Thymus (tissue), 11 donors: ENCODE measurements around the gene GRHL1. TPM values are rescaled to one million over a fixed set of nuclear protein-coding genes. Genes with fewer than 3 reads are reported as not detected.

Experiments used
- DNase-seq, 9 donors: peaks; one replicate each; pipeline ENCODE4 v3.0.0-alpha.2; 2013; ENCODE audit warnings: low spot score in 9 of 9, low read depth in 6 of 9, missing footprints in 1 of 9
- H3K27ac ChIP-seq, 2 donors: one replicate each; pipeline ENCODE4 v1.5.1; 2013; ENCODE audit warnings: control low read depth in 1 of 2, low read depth in 1 of 2, low read length in 1 of 2, mild to moderate bottlenecking in 1 of 2, moderate library complexity in 1 of 2
- H3K27me3 ChIP-seq, 2 donors: one replicate each; pipeline ENCODE4 v1.5.1; 2013; ENCODE audit warnings: low read length in 1 of 2; ENCODE audit not compliant: control insufficient read depth in 2 of 2, insufficient read depth in 1 of 2
- H3K36me3 ChIP-seq, 2 donors: one replicate each; pipeline ENCODE4 v1.5.1; 2013; ENCODE audit warnings: low read length in 1 of 2, mild to moderate bottlenecking in 1 of 2, moderate library complexity in 1 of 2; ENCODE audit not compliant: control insufficient read depth in 2 of 2, insufficient read depth in 2 of 2
- H3K4me1 ChIP-seq, 2 donors: one replicate each; pipeline ENCODE4 v1.5.1; 2013; ENCODE audit warnings: low read length in 2 of 2; ENCODE audit not compliant: control insufficient read depth in 2 of 2, insufficient read depth in 2 of 2
- H3K4me3 ChIP-seq, 2 donors: one replicate each; pipeline ENCODE4 v1.5.1; 2013; ENCODE audit warnings: low read length in 2 of 2, control low read depth in 1 of 2, mild to moderate bottlenecking in 1 of 2
- H3K9me3 ChIP-seq, 2 donors: one replicate each; pipeline ENCODE4 v1.5.1; 2013; ENCODE audit warnings: low read length in 1 of 2, mild to moderate bottlenecking in 1 of 2; ENCODE audit not compliant: control insufficient read depth in 2 of 2, insufficient read depth in 1 of 2
- WGBS: extraction: QIAGEN DNeasy Blood & Tissue Kit; methylation state at CpG from one replicate; pipeline ENCODE4 v1.1.7; 2013; 5-methylcytosine and 5-hydroxymethylcytosine counted together
- polyA plus RNA-seq: library from polyadenylated mRNA; stranded (reverse); fragments of 200-250 nt; gene quantifications from one replicate; pipeline ENCODE4 v1.2.3, GENCODE V29; 2013
- total RNA-seq: library from RNA; stranded (reverse); fragments of 120-200 nt; gene quantifications from one replicate; pipeline ENCODE4 v1.2.4, GENCODE V29; 2013
- donor health status: healthy.

Gene GRHL1
- total and polyA plus RNA-seq, 2 donors: 1.2 to 7.9 TPM

DNA sequence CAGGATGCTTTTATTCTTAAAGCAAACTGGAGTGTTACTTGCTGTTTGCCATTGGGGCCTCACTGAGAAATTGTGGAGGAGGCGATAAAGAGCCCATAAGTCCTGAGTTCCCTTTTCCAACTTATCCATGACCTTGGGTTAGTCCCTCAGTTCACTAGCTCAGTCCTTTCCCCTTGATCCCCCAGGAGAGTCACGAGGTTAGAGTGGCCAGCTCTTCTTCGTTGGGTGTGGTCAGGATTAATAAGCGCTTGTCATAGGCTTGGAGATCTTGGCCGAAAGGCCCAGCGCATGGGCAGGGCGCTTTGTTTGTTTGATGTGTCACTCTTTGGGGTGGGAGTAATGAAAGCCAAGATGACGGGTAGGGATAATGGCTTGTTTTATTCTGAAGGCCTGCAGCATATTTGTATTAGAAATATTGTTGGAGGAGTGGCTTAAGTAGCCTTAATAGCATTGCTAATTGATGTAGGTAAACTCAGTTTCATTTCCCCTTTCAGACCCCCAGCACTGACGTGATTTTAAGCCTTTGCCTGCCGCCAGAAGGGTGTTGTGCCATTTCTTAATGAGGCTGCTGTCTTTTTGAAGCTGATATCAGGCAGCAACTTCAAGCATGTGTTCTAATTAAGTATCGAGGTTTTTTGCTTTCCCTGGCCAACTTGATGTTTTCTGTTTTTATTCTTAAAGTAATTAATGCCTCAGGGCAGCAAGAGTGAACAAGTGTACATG is 15.7 kb downstream of the GRHL1 start:
- DNase-seq: no peak
- H3K4me3 ChIP-seq: no peak overlapping the region
- H3K27me3 ChIP-seq: no peaks in the 10 kb centered on the region
- no peaks in the 10 kb centered on the region for H3K9me3 ChIP-seq
- H3K4me1 ChIP-seq: peaks cover 0 to 22% of the 10 kb centered on the region in 2 donors
- no peaks in the 10 kb centered on the region for H3K36me3 ChIP-seq
- no peak overlapping the region for H3K27ac ChIP-seq
- 90% methylated on average over 11 of the region's 11 CpGs for WGBS

DNA sequence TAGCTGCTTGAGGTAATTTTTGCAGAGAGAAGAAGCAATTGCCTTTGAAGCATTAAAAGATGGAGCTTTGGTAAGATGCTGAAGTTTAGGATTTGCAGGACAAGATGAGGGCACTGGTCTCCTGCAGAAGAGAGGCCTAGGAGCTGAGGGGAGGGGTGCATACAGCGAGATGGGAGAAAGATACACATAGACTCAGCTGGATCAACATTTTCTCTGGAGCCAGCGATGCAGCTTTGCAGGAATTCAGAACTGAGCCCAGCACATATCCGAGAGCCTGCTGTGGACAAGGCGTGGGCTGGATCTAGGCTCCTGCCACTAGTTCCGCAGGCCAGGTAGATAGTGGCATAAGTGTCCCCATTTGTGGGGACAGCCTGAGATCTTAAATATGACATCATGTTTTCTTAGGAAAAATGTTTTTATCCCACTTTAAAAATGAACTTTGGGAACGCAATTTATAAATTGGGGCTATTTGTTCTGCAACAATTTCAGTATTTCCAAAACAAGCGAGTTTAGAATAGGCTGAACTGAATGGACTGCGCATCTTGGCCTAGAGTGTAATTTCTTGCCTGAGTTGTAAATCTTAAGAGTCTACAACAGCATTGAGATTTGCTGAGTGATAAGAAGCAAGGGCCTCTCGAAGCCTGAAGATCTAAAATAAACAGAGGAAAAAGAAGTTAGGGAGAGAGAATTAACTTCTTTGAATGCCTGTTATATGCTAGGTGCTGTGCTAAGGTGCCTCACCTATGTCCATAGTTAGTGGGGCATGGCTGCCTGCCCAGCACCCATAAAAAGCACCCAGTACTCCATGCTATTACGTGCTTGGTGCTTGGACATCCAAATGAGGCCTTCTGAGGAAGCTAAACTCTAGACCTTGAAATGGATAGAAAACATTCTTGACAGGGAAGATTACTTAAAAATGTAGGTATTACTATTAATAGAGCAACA is 17.3 kb downstream of the GRHL1 start:
- H3K27me3 ChIP-seq: no peaks in the 10 kb centered on the region
- H3K36me3 ChIP-seq: no peaks in the 10 kb centered on the region
- no peak overlapping the region for H3K4me3 ChIP-seq
- H3K4me1 ChIP-seq: peaks cover 0 to 30% of the 10 kb centered on the region in 2 donors
- WGBS: 92% methylated on average over 10 of the region's 10 CpGs
- H3K27ac ChIP-seq: no peak overlapping the region
- no peak for DNase-seq
- no peaks in the 10 kb centered on the region for H3K9me3 ChIP-seq

DNA sequence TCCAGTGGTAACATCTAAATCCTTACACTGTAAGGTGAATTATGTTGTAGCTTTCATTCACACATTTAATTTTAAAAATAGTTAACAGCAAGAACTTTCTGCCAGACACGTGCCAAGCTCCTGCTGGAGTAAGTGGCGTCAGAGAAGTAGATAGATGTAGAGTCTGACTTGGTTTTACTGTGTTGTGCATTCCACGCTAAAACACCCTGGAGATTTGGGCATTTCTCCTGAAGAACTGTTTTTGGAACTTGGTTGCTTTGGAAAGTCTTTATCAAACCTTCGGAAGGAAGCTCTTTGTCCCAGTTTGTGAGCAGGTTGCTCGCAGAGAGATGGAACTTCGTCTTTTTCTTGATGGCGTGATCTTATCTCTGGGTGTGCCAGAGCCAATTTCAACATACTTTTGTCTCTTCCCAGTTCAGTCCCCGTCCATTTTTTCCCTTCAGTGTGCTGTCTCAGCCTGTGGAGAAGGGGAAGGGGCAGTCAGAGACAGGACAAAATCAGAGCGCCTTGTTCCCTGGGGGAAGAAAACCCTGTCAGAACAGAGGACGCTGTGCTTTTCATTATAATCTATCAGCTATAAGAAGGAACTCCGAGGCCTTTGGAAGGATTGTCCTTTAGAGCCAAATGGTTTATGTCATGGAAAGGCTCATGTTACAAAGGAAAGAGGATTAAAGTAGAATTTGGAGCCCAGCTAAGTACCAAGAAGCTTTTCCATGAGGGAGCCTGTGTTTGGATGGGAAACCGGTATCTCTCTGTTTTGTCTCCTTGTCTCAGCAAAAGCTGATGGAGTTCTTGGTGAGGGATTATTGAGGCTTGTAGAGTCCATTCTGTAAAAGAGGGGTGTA is 18.9 kb downstream of the GRHL1 start:
- Histone ChIP-seq H3K9me3 (no peaks in the 10 kb centered on the region), H3K27me3 (no peaks in the 10 kb centered on the region), H3K36me3 (no peaks in the 10 kb centered on the region), H3K27ac (no peak overlapping the region), H3K4me3 (no peak overlapping the region), H3K4me1 (peaks cover 0 to 26% of the 10 kb centered on the region in 2 donors)
- 97% methylated on average over 12 of the region's 12 CpGs for WGBS
- no peak for DNase-seq

DNA sequence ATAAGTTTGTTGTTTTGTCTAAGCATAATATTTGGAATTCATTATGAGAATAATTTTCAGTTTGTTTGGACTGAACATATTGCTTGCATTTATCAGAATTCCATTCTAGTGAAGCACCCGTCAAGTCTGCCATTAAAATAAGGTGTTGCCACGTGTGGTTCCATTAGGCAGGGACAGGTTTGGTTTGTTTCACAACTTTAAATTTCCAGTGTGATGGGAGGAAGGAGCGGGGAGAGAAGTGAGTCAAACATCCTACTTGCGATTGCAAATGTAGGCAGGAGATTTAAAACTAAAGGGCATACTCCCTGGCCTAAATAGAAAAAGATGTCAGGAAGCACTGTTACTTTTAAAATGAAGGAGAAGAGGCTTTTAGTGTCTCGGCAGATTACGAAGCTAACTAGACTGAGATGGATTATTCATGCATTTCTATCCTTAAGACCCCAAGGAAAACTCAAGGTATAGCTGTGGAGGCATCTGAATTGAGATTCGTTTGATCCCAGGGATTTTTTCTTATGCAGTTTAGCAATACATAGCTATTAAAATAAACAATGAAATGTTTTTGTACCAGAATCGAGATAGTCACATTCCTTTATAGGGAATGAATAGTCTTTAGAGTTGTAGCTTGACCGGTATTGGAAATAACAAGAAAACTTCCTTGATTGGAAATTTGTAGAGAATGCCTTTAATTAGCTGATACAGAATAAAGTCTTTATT is 19.8 kb downstream of the GRHL1 start:
- WGBS: 97% methylated on average over 9 of the region's 9 CpGs

DNA sequence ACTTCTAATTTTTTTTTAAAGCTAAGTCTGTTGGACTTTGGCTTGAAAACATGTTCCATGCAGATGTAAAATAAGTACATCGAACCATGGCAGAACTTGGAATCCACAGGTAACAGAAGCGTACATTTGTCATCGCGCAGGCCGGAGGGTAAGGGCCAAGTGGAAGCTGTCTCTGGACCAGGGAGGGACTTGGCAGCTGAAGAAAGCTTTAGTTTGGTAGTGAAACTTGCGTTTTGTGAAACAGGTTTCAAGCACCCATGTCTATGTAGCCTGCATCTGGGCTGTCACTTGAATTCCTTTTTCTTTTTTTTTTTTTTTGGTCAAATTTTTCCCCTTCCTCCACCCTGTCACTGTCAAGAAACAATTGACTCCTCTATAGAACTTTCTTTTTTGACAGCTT is 20.4 kb downstream of the GRHL1 start:
- Histone ChIP-seq H3K9me3 (no peaks in the 10 kb centered on the region), H3K4me1 (peaks cover 0 to 21% of the 10 kb centered on the region in 2 donors), H3K27me3 (no peaks in the 10 kb centered on the region), H3K36me3 (no peaks in the 10 kb centered on the region), H3K27ac (no peak overlapping the region), H3K4me3 (no peak overlapping the region)
- no peak for DNase-seq
- 95% methylated on average over 6 of the region's 6 CpGs for WGBS

More for the DNA sequence above, 19.8 kb downstream of the GRHL1 start:
- Histone ChIP-seq H3K4me3 (no peak overlapping the region), H3K4me1 (peaks cover 0 to 25% of the 10 kb centered on the region in 2 donors), H3K27me3 (no peaks in the 10 kb centered on the region), H3K36me3 (no peaks in the 10 kb centered on the region), H3K9me3 (no peaks in the 10 kb centered on the region), H3K27ac (no peak overlapping the region)
- no peak for DNase-seq

DNA sequence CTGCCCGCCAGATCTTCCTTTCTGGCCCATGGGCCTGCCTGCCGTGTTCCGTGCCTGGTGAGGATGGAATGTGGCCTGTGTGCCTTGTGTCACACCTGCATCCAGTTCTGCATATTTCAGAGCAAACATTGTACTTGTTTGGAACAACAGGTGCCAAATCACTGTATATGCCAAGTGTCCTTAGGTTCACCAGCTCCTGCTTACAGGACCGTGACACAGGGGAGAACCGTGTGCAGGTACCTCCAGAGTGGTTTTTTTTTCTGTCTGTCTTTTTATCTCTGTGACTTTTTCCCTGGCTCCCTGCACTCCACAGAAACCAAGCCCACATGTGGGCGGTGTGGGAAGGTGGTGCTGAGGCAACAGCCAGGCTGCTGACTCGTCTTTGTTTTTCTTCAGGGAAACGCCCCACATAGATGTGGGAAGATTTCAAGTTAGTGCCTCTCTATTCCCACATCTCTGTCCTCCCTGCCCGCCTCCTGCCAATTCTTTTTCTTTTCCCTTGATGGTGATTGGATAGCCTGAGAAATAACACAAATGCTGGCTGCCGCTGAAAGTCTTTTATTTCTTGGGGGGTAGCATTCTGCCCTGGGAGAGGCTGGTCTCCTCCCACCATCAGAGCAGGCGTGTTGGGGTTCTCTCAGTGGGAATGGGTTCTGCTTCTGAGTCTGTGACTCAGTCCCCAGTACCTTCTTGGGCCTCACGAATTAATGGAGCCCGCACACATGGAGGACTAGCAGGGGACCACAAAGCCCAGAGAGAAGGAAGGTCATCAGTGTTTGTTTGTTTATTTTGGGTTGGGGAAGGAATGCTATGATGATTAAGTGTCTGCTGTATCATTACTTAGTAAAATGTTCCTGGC is 21.4 kb downstream of the GRHL1 start:
- H3K9me3 ChIP-seq: no peaks in the 10 kb centered on the region
- 92% methylated on average over 13 of the region's 13 CpGs for WGBS
- no peak for DNase-seq
- no peaks in the 10 kb centered on the region for H3K36me3 ChIP-seq
- no peak overlapping the region for H3K4me3 ChIP-seq
- no peaks in the 10 kb centered on the region for H3K27me3 ChIP-seq
- H3K27ac ChIP-seq: no peak overlapping the region
- peaks cover 0 to 15% of the 10 kb centered on the region in 2 donors for H3K4me1 ChIP-seq

DNA sequence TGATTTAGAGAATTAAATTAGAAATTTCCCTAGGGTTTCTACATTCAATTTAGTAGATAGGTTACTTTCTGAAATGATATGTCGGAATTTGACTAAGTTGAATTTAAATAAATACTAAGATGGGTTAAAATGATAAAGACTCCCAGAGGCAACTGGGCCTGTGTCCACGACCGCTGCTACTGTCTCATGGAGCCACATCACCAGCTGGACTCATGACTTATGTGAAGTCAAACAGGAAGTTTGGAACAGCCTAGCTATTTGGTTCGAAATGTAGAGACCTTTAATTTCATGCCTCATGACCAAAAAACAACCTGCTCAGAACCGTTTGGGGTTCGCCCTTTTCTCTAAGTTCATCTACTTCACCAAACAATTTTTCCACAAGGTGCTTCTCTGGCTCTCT is 22.2 kb downstream of the GRHL1 start:
- Histone ChIP-seq H3K36me3 (no peaks in the 10 kb centered on the region), H3K27me3 (no peaks in the 10 kb centered on the region), H3K4me1 (peaks cover 0 to 12% of the 10 kb centered on the region in 2 donors), H3K4me3 (no peak overlapping the region), H3K27ac (no peak overlapping the region), H3K9me3 (no peaks in the 10 kb centered on the region)
- 92% methylated on average over 6 of the region's 6 CpGs for WGBS
- no peak for DNase-seq

DNA sequence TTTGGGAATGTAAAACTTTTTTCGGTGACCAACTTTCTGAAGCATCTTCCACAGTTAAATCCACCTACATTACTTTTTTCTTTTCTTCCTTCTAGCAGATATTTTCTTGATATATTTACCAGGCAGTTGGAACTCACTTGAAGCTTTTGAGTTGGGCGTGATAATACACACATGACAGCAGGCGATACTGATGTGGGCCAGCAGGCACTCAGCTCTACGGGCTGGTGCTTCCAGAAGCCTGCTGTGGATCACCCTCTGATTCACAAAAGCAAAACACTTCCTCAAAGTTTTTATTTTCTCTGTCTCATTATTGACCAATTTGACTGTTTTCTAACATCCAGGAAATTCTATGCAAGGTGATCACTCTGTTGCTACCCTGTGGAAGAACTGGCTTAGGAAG is 22.9 kb downstream of the GRHL1 start:
- no peak for DNase-seq
- Histone ChIP-seq H3K27me3 (no peaks in the 10 kb centered on the region), H3K36me3 (no peaks in the 10 kb centered on the region), H3K9me3 (no peaks in the 10 kb centered on the region), H3K4me3 (no peak overlapping the region), H3K4me1 (peaks cover 0 to 7% of the 10 kb centered on the region in 2 donors), H3K27ac (no peak overlapping the region)
- 98% methylated on average over 4 of the region's 4 CpGs for WGBS
